GM19099 (cell line): ENCODE data around the gene WWOX.

Source experiments
- POLR2A ChIP-seq: IDR thresholded peaks from 3 replicates; pipeline ENCODE4 v1.6.1; 2011; ENCODE audit warnings: low read depth; ENCODE audit not compliant: insufficient read length; ENCODE audit errors: extremely low read depth

The WWOX gene

GRCh38 chr16:78720416-78720815, 621.0 kb downstream of the WWOX start:
- no peak for TF ChIP-seq POLR2A

GRCh38 chr16:78727536-78727935, 628.1 kb downstream of the WWOX start:
- TF ChIP-seq POLR2A = no peak

GRCh38 chr16:78729687-78730086, 630.2 kb downstream of the WWOX start:
- TF ChIP-seq POLR2A = no peak

- no peak for TF ChIP-seq POLR2A
Measured at GRCh38 chr16:78731785-78732184, 632.3 kb downstream of the WWOX start.

GRCh38 chr16:78732696-78733095, 633.2 kb downstream of the WWOX start:
- no peak for TF ChIP-seq POLR2A

GRCh38 chr16:78735337-78735736, 635.9 kb downstream of the WWOX start:
- TF ChIP-seq POLR2A = no peak

GRCh38 chr16:78737630-78738029, 638.2 kb downstream of the WWOX start:
- no peak for TF ChIP-seq POLR2A

GRCh38 chr16:78738557-78738956, 639.1 kb downstream of the WWOX start:
- TF ChIP-seq POLR2A = no peak

GRCh38 chr16:78740269-78740668, 640.8 kb downstream of the WWOX start:
- no peak for TF ChIP-seq POLR2A

GRCh38 chr16:78742501-78743283, 643.2 kb downstream of the WWOX start:
- TF ChIP-seq POLR2A = no peak

- TF ChIP-seq POLR2A = no peak
Measured at GRCh38 chr16:78743556-78743955, 644.1 kb downstream of the WWOX start.

- TF ChIP-seq POLR2A = no peak
Measured at GRCh38 chr16:78744099-78744498, 644.6 kb downstream of the WWOX start.

GRCh38 chr16:78744796-78745107, 645.3 kb downstream of the WWOX start:
- no peak for TF ChIP-seq POLR2A

GRCh38 chr16:78745108-78746019, 645.9 kb downstream of the WWOX start:
- TF ChIP-seq POLR2A = no peak

GRCh38 chr16:78746718-78747117, 647.3 kb downstream of the WWOX start:
- no peak for TF ChIP-seq POLR2A
